Urinary bladder (tissue), 4 donors: ENCODE results near the gene ERC2. TPM values are rescaled to one million over a fixed set of nuclear protein-coding genes. Genes with fewer than 3 reads are reported as not detected.

ENCODE experiments used
- DNase-seq: peaks from one replicate; pipeline ENCODE4 v3.0.0-alpha.2; 2015; ENCODE audit errors: extremely low spot score
- H3K27ac ChIP-seq: one replicate; pipeline ENCODE4 v1.5.1; 2013; ENCODE audit warnings: low read depth, mild to moderate bottlenecking, moderate library complexity
- H3K36me3 ChIP-seq: one replicate; pipeline ENCODE4 v1.6.1; 2013; ENCODE audit warnings: mild to moderate bottlenecking, moderate library complexity; ENCODE audit not compliant: insufficient read depth
- H3K4me1 ChIP-seq: one replicate; pipeline ENCODE4 v1.6.1; 2013; ENCODE audit warnings: mild to moderate bottlenecking, moderate library complexity; ENCODE audit not compliant: insufficient read depth
- H3K4me3 ChIP-seq: one replicate; pipeline ENCODE4 v1.5.1; 2013; ENCODE audit warnings: low read depth, low read length
- WGBS: extraction: QIAGEN DNeasy Blood & Tissue Kit; methylation state at CpG from one replicate; pipeline ENCODE4 v1.1.7; 2013; 5-methylcytosine and 5-hydroxymethylcytosine counted together
- polyA plus RNA-seq: library from polyadenylated mRNA; stranded (reverse); fragments of 200-250 nt; gene quantifications from one replicate; pipeline ENCODE4 v1.2.3, GENCODE V29; 2013
- total RNA-seq: library from RNA; depleted of rRNA; stranded (reverse); fragments of >200 nt; gene quantifications from one replicate; pipeline ENCODE4 v1.2.3, GENCODE V29; 2014
- donor health status: healthy with polysubstance abuse.
- donor health status: healthy.

ERC2 gene
- total and polyA plus RNA-seq, 2 donors, result 0.49 to 3.0 TPM

- Histone ChIP-seq H3K36me3 (no peaks in the 10 kb centered on the region), H3K4me1 (no peaks in the 10 kb centered on the region), H3K4me3 (no peak overlapping the region), H3K27ac (no peak overlapping the region)
- no peak for DNase-seq
- WGBS, result 77% methylated on average over 7 of the region's 7 CpGs
Measured at GRCh38 chr3:55637906-55638638, 830.2 kb downstream of the ERC2 start.

GRCh38 chr3:55636300-55637195, 831.7 kb downstream of the ERC2 start:
- Histone ChIP-seq H3K27ac (no peak overlapping the region), H3K4me1 (no peaks in the 10 kb centered on the region), H3K36me3 (no peaks in the 10 kb centered on the region), H3K4me3 (no peak overlapping the region)
- DNase-seq, result no peak
- WGBS, result 78% methylated on average over 9 of the region's 9 CpGs

GRCh38 chr3:55634345-55634744, 833.9 kb downstream of the ERC2 start:
- H3K27ac ChIP-seq, result no peak overlapping the region
- DNase-seq, result no peak
- no peaks in the 10 kb centered on the region for H3K36me3 ChIP-seq
- 53% methylated on average over 6 of the region's 6 CpGs for WGBS
- no peaks in the 10 kb centered on the region for H3K4me1 ChIP-seq
- no peak overlapping the region for H3K4me3 ChIP-seq

- Histone ChIP-seq H3K36me3 (no peaks in the 10 kb centered on the region), H3K4me1 (no peaks in the 10 kb centered on the region), H3K27ac (no peak overlapping the region), H3K4me3 (no peak overlapping the region)
- no peak for DNase-seq
- WGBS, result 87% methylated on average over 2 of the region's 2 CpGs
Measured at GRCh38 chr3:55633333-55633732, 834.9 kb downstream of the ERC2 start.

GRCh38 chr3:55631766-55632331, 836.4 kb downstream of the ERC2 start:
- Histone ChIP-seq H3K36me3 (no peaks in the 10 kb centered on the region), H3K4me3 (no peak overlapping the region), H3K27ac (no peak overlapping the region), H3K4me1 (no peaks in the 10 kb centered on the region)
- WGBS, result 82% methylated on average over 1 of the region's 1 CpG
- DNase-seq, result no peak

- Histone ChIP-seq H3K4me1 (no peaks in the 10 kb centered on the region), H3K36me3 (no peaks in the 10 kb centered on the region), H3K27ac (no peak overlapping the region), H3K4me3 (no peak overlapping the region)
- 97% methylated on average over 1 of the region's 1 CpG for WGBS
- DNase-seq, result no peak
Measured at GRCh38 chr3:55630921-55631299, 837.4 kb downstream of the ERC2 start.

GRCh38 chr3:55630280-55630920, 837.9 kb downstream of the ERC2 start:
- Histone ChIP-seq H3K4me1 (no peaks in the 10 kb centered on the region), H3K4me3 (no peak overlapping the region), H3K36me3 (no peaks in the 10 kb centered on the region), H3K27ac (no peak overlapping the region)
- 90% methylated on average over 14 of the region's 14 CpGs for WGBS
- DNase-seq, result no peak

- Histone ChIP-seq H3K36me3 (no peaks in the 10 kb centered on the region), H3K27ac (no peak overlapping the region), H3K4me1 (no peaks in the 10 kb centered on the region), H3K4me3 (no peak overlapping the region)
- DNase-seq, result no peak
- WGBS, result 20% methylated on average over 1 of the region's 1 CpG
Measured at GRCh38 chr3:55629432-55629831, 838.8 kb downstream of the ERC2 start.

GRCh38 chr3:55626279-55626665, 842.0 kb downstream of the ERC2 start:
- H3K27ac ChIP-seq, result no peak overlapping the region

GRCh38 chr3:55624238-55624637, 844.0 kb downstream of the ERC2 start:
- no peak for DNase-seq
- H3K4me3 ChIP-seq, result no peak overlapping the region
- H3K4me1 ChIP-seq, result no peaks in the 10 kb centered on the region
- no peak overlapping the region for H3K27ac ChIP-seq
- 82% methylated on average over 7 of the region's 7 CpGs for WGBS
- H3K36me3 ChIP-seq, result no peaks in the 10 kb centered on the region

More at GRCh38 chr3:55626279-55626665, 842.0 kb downstream of the ERC2 start:
- 85% methylated on average over 2 of the region's 2 CpGs for WGBS
- no peaks in the 10 kb centered on the region for H3K4me1 ChIP-seq
- no peak overlapping the region for H3K4me3 ChIP-seq
- no peaks in the 10 kb centered on the region for H3K36me3 ChIP-seq
- DNase-seq, result no peak

GRCh38 chr3:55623786-55624185, 844.5 kb downstream of the ERC2 start:
- 84% methylated on average over 2 of the region's 2 CpGs for WGBS

GRCh38 chr3:55622733-55623132, 845.5 kb downstream of the ERC2 start:
- no peak for DNase-seq
- H3K36me3 ChIP-seq, result no peaks in the 10 kb centered on the region
- WGBS, result 61% methylated on average over 3 of the region's 3 CpGs
- H3K4me3 ChIP-seq, result no peak overlapping the region
- H3K27ac ChIP-seq, result no peak overlapping the region
- no peaks in the 10 kb centered on the region for H3K4me1 ChIP-seq

More at GRCh38 chr3:55623786-55624185, 844.5 kb downstream of the ERC2 start:
- Histone ChIP-seq H3K36me3 (no peaks in the 10 kb centered on the region), H3K4me1 (no peaks in the 10 kb centered on the region), H3K27ac (no peak overlapping the region), H3K4me3 (no peak overlapping the region)
- no peak for DNase-seq

GRCh38 chr3:55622116-55622515, 846.2 kb downstream of the ERC2 start:
- WGBS, result 96% methylated on average over 3 of the region's 3 CpGs
- Histone ChIP-seq H3K36me3 (no peaks in the 10 kb centered on the region), H3K4me3 (no peak overlapping the region), H3K4me1 (no peaks in the 10 kb centered on the region), H3K27ac (no peak overlapping the region)
- DNase-seq, result no peak
